MCF 10A (cell line): Measurements from ENCODE around the gene PTPN11. TPM values are rescaled to one million over a fixed set of nuclear protein-coding genes. Genes with fewer than 3 reads are reported as not detected.
"Not testable (repeated sequence)": the region's sequence is repeated elsewhere in the genome, so short reads cannot be mapped to it uniquely, and the experiment has no call there.

ENCODE experiments used
- BruUV-seq: library from RNA; stranded (reverse); fragments of 400-500 nt; replicated peaks from 2 replicates; lab custom pipeline; 2021; lab: Mats Ljungman, UMichigan
- CTCF ChIA-PET: fragments of 300-600 bp; sonication (Branson Sonifier 250); formaldehyde crosslinking; extraction: SDS; loops from one replicate; lab custom pipeline; 2021; ENCODE audit warnings: antibody characterized with exemption, inconsistent platforms; lab: Yijun Ruan, JAX
- POLR2A ChIA-PET: fragments of 300-600, 350-650 bp; sonication (Branson Sonifier 250); formaldehyde crosslinking; extraction: SDS; loops from one replicate; lab custom pipeline; 2020; ENCODE audit warnings: antibody characterized with exemption, inconsistent platforms; lab: Yijun Ruan, JAX
- DNase-seq: peaks from one replicate; pipeline ENCODE4 v3.0.0-alpha.2; 2018; ENCODE audit not compliant: unreplicated experiment
- H3K27ac Mint-ChIP-seq: one replicate; pipeline ENCODE4 v1.8.0; 2022; ENCODE audit warnings: mild to moderate bottlenecking, low read depth, mixed read lengths; ENCODE audit not compliant: unreplicated experiment
- H3K27me3 Mint-ChIP-seq: one replicate; pipeline ENCODE4 v1.8.0; 2022; ENCODE audit warnings: mixed read lengths; ENCODE audit not compliant: insufficient read depth, unreplicated experiment
- H3K36me3 Mint-ChIP-seq: one replicate; pipeline ENCODE4 v1.8.0; 2022; ENCODE audit warnings: mild to moderate bottlenecking, moderate library complexity, mixed read lengths; ENCODE audit not compliant: insufficient read depth, unreplicated experiment
- H3K4me1 Mint-ChIP-seq: one replicate; pipeline ENCODE4 v1.8.0; 2022; ENCODE audit warnings: mixed read lengths; ENCODE audit not compliant: insufficient read depth, unreplicated experiment
- H3K4me3 Mint-ChIP-seq: one replicate; pipeline ENCODE4 v1.8.0; 2022; ENCODE audit warnings: mild to moderate bottlenecking, moderate library complexity, mixed read lengths; ENCODE audit not compliant: unreplicated experiment
- H3K9me3 Mint-ChIP-seq: one replicate; pipeline ENCODE4 v1.8.0; 2022; ENCODE audit warnings: mixed read lengths; ENCODE audit not compliant: unreplicated experiment
- CTCF ChIP-seq: fragments of 200-600 bp; IDR thresholded peaks from one replicate; pipeline ENCODE4 v1.8.0; 2022; ENCODE audit warnings: antibody characterized with exemption, mild to moderate bottlenecking; ENCODE audit not compliant: unreplicated experiment
- intact Hi-C: fragments of 100-400 bp; cut with micrococcal nuclease; formaldehyde crosslinking; loops from 2 replicates; pipeline ENCODE4 v1.14.1; 2022
- total RNA-seq: library from RNA; stranded (reverse); gene quantifications from 2 replicates; pipeline ENCODE4 v1.2.3, GENCODE V29; 2022

The PTPN11 gene
- total RNA-seq, 1 experiment from 2014 or later, result 164 TPM

GRCh38 chr12:112443916-112444315, 25.2 kb downstream of the PTPN11 start:
- H3K36me3 Mint-ChIP-seq, result peaks cover 47% of the 10 kb centered on the region

GRCh38 chr12:112446008-112446725, 27.4 kb downstream of the PTPN11 start:
- CTCF ChIA-PET, result interaction anchor here (0.6 to 0.7 kb wide), 2 partner anchors 19 to 43 kb away, joined by 3 read pairs; no protein-coding TSS in a partner anchor
- DNase-seq, result no peak
- no peak for TF ChIP-seq CTCF
- H3K27me3 Mint-ChIP-seq, result no peaks in the 10 kb centered on the region
- no peaks in the 10 kb centered on the region for H3K9me3 Mint-ChIP-seq
- POLR2A ChIA-PET, result no interaction called here
- H3K4me1 Mint-ChIP-seq, result no peaks in the 10 kb centered on the region
- peaks cover 59% of the 10 kb centered on the region for H3K36me3 Mint-ChIP-seq
- BruUV-seq, result no TSS peak
- H3K4me3 Mint-ChIP-seq, result no peak overlapping the region
- intact Hi-C loops, result no loop called here
- no peak overlapping the region for H3K27ac Mint-ChIP-seq

More at GRCh38 chr12:112443916-112444315, 25.2 kb downstream of the PTPN11 start:
- BruUV-seq, result no TSS peak
- intact Hi-C loops, result no loop called here
- H3K27ac Mint-ChIP-seq, result no peak overlapping the region
- H3K4me3 Mint-ChIP-seq, result no peak overlapping the region
- TF ChIP-seq CTCF, result no peak
- no peak for DNase-seq
- POLR2A ChIA-PET, result no interaction called here
- CTCF ChIA-PET, result interaction anchor here (0.7 kb wide), 1 partner anchor 1256 kb away, joined by 5 read pairs; no protein-coding TSS in a partner anchor
- H3K9me3 Mint-ChIP-seq, result no peaks in the 10 kb centered on the region
- no peaks in the 10 kb centered on the region for H3K4me1 Mint-ChIP-seq
- H3K27me3 Mint-ChIP-seq, result no peaks in the 10 kb centered on the region

GRCh38 chr12:112447106-112447505, 28.4 kb downstream of the PTPN11 start:
- Mint-ChIP-seq H3K36me3 (peaks cover 59% of the 10 kb centered on the region), H3K9me3 (no peaks in the 10 kb centered on the region), H3K27ac (no peak overlapping the region), H3K27me3 (no peaks in the 10 kb centered on the region), H3K4me3 (no peak overlapping the region), H3K4me1 (no peaks in the 10 kb centered on the region)
- POLR2A ChIA-PET, result no interaction called here
- no TSS peak for BruUV-seq
- TF ChIP-seq CTCF, result no peak
- CTCF ChIA-PET, result no interaction called here
- intact Hi-C loops, result no loop called here
- no peak for DNase-seq

- H3K4me1 Mint-ChIP-seq, H3K9me3 Mint-ChIP-seq, H3K4me3 Mint-ChIP-seq, H3K27me3 Mint-ChIP-seq, intact Hi-C loops, CTCF ChIA-PET, BruUV-seq, H3K27ac Mint-ChIP-seq: not testable (repeated sequence)
- peak; percentile 20 for DNase-seq
- H3K36me3 Mint-ChIP-seq, result peaks cover 67% of the 10 kb centered on the region
- POLR2A ChIA-PET, result interaction anchor here (0.7 kb wide), 1 partner anchor 12 kb away, joined by 5 read pairs; no protein-coding TSS in a partner anchor
Observed at GRCh38 chr12:112448165-112448564, 29.4 kb downstream of the PTPN11 start.
